ENCODE results near the gene OR3A3.
"Not testable (repeated sequence)": the region's sequence is repeated elsewhere in the genome, so short reads cannot be mapped to it uniquely, and the experiment has no call there.

The OR3A3 gene

GRCh38 chr17:3438368-3438767 lies 27.2 kb downstream of the OR3A3 start:
- no peak for DNase-seq
- no peak for TF ChIP-seq POLR2A (IDR thresholded peaks at IDR 0.05; ENCODE audit: low read length)
- no peak for TF ChIP-seq GATA1 (IDR thresholded peaks at IDR 0.05; ENCODE audit: low read depth, low read length)

DNA sequence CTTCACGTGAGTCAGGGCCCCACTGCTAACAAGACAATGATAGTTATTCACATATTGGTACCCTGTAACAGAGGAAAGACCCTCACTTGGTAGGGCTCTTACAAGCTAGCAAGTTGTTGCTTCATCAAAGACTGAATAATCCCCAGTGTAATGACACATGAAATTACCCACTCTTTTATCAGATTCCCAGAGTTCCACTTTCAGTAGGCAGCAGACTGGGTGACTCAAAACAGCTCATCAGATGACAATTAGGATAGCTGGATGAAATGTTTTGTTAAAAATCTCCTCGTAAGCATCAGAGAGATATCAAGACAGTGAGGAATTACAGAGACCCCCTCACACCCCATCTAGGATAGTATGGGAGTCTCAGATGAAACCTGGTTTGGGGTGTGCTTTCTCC lies 29.3 kb downstream of the OR3A3 start:
- TF ChIP-seq POLR2A (IDR thresholded peaks at IDR 0.05; ENCODE audit: low read length): no peak
- TF ChIP-seq GATA1 (IDR thresholded peaks at IDR 0.05; ENCODE audit: low read depth, low read length): no peak
- no peak for DNase-seq

- DNase-seq: peak in 1 of 2 experiments; percentile 12
- TF ChIP-seq POLR2A (IDR thresholded peaks at IDR 0.05; ENCODE audit: low read length) (no peak), GATA1 (IDR thresholded peaks at IDR 0.05; ENCODE audit: low read depth, low read length) (no peak)
Measured at GRCh38 chr17:3447625-3448024, 36.5 kb downstream of the OR3A3 start.

GRCh38 chr17:3448059-3448665 lies 37.0 kb downstream of the OR3A3 start:
- TF ChIP-seq GATA1 (IDR thresholded peaks at IDR 0.05; ENCODE audit: low read depth, low read length) (no peak), POLR2A (IDR thresholded peaks at IDR 0.05; ENCODE audit: low read length) (no peak)
- no peak for DNase-seq

DNA sequence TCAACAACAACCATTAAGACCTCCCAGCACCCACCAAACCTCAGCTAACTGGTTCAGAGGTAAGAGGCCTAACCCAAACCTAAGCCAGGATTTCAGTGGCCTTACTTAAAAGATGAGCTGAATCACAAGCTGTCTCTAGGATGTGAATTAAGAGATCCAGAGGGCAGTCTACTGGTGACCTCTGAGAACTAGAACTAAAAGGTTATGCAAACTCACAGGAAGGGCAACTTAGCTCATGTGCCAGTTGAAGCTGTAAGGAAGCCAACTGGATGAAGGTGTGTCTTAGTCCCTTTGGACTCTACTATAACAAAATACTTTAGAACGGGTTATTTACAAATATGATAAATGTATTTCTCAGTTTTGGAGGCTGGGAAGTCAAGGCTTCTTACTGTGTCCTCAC lies 55.2 kb downstream of the OR3A3 start:
- not testable (repeated sequence) for DNase-seq

DNA sequence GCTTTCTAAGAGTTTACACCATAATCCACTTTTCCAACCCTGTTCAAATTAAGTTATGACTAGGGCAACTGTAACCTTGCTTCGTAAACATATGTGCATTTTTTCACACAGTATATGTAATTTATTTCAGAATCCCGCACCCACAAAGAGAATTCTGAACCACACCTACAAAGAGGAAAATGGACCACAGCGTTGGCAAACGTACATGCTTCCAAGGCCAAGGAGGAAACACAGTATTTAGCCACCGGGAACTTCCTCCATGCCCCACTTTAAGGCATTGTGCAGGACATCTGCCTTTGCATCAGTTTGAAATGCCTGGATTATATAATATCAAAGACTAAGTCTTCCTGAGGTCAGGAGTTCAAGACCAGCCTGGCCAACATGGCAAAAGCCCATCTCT lies 58.4 kb downstream of the OR3A3 start:
- DNase-seq: no peak
- TF ChIP-seq POLR2A (IDR thresholded peaks at IDR 0.05; ENCODE audit: low read length) (no peak), GATA1 (IDR thresholded peaks at IDR 0.05; ENCODE audit: low read depth, low read length) (no peak)

- no peak for TF ChIP-seq GATA1 (IDR thresholded peaks at IDR 0.05; ENCODE audit: low read depth, low read length)
- TF ChIP-seq POLR2A (IDR thresholded peaks at IDR 0.05; ENCODE audit: low read length): no peak
- DNase-seq: no peak
Measured at GRCh38 chr17:3471599-3471998, 60.4 kb downstream of the OR3A3 start, which contains the start of gene SPATA22. TSS of gene SPATA22 (minus strand) at chr17:3471819. CDS start at chr17:3469325, 2,494 bp downstream.

- TF ChIP-seq POLR2A (IDR thresholded peaks at IDR 0.05; ENCODE audit: low read length) (no peak), GATA1 (IDR thresholded peaks at IDR 0.05; ENCODE audit: low read depth, low read length) (no peak)
- no peak for DNase-seq
Measured at GRCh38 chr17:3472137-3472536, 61.0 kb downstream of the OR3A3 start.
